Stimulated activated CD4-positive, alpha-beta T cell treated with anti-CD3 and anti-CD28 coated beads, TNF-alpha, amount 100 ng/mL, for 4 hours (primary cell): ENCODE data around the gene KCNG3.

Experiments
- DNase-seq, 3 experiments: peaks; one replicate each; pipeline ENCODE4 v3.0.0-alpha.2; 2020; ENCODE audit warnings: low read depth in 3 of 3

Gene KCNG3, protein sequence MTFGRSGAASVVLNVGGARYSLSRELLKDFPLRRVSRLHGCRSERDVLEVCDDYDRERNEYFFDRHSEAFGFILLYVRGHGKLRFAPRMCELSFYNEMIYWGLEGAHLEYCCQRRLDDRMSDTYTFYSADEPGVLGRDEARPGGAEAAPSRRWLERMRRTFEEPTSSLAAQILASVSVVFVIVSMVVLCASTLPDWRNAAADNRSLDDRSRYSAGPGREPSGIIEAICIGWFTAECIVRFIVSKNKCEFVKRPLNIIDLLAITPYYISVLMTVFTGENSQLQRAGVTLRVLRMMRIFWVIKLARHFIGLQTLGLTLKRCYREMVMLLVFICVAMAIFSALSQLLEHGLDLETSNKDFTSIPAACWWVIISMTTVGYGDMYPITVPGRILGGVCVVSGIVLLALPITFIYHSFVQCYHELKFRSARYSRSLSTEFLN

GRCh38 chr2:42493468-42494354, at the start of gene KCNG3:
KCNG3 (minus strand) TSS chr2:42493982; CDS start chr2:42493501, 481 bp downstream.
- DNase-seq = peak; percentile 58 to 63 (median 58)

DNA sequence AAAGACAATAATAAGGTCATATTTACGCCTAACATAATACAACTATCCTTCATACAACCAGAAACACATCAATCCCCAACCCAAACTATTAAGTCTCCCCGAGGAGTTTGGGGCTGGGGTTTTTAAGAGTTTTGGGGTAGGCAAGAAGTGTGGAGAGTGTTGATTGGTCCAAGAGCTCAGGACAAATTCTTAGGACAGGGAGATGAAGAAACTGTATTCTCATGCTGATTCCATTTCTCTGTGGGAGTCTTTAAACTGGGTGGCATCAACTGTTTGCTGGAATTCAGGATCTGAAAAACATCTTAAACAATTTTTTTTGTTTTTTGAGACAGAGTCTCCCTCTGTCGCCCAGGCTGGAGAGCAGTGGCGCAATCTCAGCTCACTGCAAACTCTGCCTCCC, 49.1 kb upstream of the KCNG3 start:
- no peak for DNase-seq

DNA sequence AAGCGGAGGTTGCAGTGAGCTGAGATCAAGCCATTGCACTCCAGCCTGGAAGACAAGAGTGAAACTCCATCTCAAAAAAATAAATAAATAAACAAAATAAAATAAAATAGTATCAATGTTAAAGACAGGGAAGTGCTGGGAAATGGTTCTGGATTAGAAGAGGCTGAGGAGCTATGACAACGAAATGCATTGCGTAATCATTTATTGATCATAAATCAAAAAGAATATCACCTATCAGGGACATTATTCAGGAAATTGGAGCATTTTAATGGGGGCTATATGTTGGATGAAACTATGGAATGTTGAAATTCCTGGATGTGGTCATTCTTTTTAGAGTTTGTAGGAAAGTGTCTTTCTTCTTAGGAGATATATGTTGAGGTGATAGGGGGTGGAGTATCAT, 43.7 kb upstream of the KCNG3 start:
- DNase-seq = no peak

DNA sequence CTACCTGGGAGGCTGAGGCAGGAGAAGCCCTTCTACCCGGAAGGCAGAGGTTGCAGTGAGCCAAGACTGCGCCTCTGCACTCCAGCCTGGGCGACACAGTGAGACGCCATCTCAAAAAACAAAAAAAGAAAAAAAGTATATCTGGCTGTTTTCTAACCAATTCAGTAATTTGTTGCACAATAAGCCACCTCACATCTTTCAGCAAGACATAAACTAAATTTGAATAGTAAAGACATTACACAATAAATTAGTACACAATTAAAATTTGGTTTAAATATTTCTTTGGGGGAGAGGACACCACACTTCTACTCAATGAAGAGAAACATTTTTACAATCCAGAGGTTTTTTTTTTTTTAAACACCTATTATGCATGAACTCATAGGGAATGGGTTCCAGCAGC, 38.6 kb upstream of the KCNG3 start:
- DNase-seq = no peak

GRCh38 chr2:42523341-42523740, 29.6 kb upstream of the KCNG3 start:
- DNase-seq = no peak

- DNase-seq = no peak
Observed at GRCh38 chr2:42522035-42522434, 28.3 kb upstream of the KCNG3 start.

DNA sequence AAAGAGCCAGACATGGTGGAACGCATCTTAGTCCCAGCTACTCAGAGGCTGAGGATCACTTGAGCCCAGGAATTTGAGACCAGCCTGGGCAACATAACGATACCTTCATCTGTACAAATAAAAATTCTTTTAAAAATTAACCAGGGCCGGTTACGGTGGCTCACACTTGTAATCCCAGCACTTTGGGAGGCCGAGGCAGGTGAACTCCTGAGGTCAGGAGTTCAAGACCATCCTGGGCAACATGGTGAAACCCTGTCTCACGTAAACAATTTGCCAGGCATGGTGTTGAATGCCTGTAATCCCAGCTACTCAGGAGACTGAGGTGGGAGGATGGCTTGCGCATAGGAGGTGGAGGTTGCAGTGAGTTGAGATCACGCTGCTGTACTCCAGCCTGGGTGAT, 25.8 kb upstream of the KCNG3 start:
- DNase-seq = no peak

DNA sequence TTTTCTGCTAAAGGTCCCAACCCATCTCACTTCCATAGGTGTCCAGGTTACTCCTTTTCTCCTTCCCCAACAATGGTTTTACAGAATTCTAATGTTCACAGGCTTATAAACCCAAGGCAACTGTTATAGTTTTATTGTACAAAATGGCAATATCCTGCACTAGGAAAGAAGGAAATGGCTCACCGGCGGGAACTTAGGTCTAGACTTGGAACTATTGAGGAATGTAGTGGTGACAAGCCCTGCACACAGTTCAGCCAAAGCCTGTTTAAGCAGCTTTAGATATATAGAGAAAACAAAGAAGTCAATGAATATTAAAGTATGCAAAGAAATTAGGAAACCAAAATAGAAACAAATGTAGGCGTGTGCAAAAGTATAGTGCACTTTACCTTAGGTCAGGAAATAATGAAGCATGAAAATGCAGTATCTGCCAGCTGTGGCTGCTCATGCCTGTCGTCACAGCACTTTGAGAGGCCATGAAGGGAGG, 22.7 kb upstream of the KCNG3 start:
- DNase-seq = no peak

- DNase-seq = no peak
Observed at GRCh38 chr2:42513252-42513918, 19.6 kb upstream of the KCNG3 start.

DNA sequence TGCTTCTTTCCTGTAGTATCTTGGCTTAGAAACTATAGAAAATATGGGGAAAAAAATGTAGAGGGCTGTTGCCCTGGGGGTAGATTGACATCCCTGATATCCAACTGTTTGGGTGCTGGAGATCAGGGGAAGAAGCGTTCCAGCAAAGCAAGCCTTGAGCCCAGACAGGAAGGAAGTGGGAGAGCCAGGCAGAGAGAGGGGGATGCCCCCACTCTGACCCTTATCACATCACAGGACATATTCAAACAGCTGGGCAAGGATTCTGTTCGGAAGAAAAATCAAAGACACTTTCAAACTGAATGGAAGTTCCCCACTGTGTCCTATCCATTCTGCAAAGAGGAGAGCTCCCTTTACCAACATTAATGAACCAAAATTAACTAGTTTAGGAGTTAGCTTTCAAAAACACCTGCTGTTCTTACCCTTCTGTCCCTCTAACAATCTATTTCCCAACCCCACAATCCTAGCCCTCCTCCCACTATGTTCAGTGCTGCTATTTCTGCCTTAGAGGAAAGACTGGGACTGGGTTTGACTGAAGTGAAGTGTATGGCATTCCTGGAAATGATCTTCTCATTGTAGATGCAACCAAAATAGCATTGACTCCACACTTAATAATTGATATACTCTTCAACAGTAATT, 16.9 kb upstream of the KCNG3 start:
- no peak for DNase-seq

GRCh38 chr2:42510191-42510590, 16.4 kb upstream of the KCNG3 start:
- DNase-seq = no peak

DNA sequence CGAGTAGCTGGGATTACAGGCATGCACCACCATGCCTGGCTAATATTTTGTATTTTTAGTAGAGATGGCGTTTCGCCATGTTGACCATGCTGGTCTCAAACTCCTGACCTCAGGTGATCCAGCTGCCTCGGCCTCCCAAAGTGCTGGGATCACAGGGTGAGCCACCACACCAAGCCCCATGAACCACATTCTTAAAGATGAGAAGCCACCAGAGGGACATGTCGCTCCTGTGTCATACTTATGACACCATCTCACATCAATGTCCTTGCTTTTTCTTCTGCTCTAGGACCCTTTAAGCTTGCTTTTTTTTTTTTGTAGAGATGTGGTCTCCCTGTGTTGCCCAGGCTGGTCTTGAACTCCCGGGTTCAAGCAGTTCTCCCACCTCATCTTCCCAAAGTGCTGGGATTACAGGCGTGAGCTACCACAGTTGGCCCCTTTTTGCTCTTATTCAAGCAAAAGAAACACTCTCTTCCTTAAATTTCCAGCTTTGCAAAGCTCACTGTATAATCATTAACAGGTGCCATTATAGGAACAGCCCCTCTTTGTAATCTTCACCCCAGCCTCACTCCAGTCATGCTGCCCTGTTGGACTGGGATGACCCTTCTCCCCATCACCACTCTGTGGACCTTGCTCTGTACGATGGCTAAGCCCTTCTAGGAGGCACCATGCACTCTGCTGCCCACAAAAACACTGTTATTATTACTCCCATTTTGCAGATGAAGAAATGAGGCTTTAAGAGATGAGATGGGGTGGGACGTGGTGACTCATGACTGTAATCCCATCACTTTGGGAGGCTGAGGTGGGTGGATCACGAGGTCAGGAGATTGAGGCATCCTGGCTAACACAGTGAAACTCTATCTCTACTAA, 10.8 kb upstream of the KCNG3 start:
- DNase-seq = no peak

DNA sequence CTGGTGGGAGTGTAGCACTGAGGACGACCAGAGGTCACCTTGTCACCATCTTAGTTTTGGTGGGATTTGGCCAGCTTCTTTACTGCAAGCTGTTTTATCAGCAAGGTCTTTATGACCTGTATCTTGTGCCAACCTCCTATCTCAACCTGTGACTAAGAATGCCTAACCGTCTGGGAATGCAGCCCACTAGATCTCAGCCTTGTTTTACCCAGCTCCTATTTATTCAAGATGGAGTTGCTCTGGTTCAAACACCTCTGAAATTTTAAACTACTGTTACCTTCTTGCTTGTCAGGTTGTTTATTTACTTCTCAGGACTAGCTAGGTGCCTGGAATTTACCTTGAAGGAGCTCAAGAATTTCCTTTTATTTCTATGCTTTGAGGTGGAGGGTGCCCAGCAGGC, 9.5 kb upstream of the KCNG3 start:
- DNase-seq = no peak

DNA sequence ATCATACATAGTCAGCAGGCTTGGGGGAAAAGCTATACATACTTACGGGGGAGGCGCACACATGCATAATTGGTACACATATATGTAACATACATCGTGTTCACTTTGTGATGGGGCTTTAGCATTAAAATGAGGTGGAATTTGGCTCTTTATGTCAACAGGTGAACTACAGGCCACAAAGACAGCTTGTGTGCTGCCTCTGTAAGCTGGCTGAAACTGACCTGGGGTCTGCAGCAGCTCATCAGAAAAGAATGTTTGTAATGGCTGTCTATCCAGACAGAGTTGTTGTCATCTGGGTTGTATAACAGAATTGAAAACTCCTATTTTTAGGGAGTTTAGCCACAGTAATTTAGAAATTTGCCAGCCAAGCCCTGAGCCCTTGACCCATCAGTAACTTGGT, 4.7 kb upstream of the KCNG3 start:
- no peak for DNase-seq

- DNase-seq = no peak
Observed at GRCh38 chr2:42495611-42496010, 1.8 kb upstream of the KCNG3 start.

GRCh38 chr2:42495234-42495581, 1.4 kb upstream of the KCNG3 start:
- DNase-seq = no peak

- DNase-seq = peak; percentile 52 to 57 (median 53)
Observed at GRCh38 chr2:42494355-42495233, 812 bp upstream of the KCNG3 start.

- DNase-seq = peak in 2 of 3 experiments; percentile 7 to 9
Observed at GRCh38 chr2:42492691-42493467, 903 bp downstream of the KCNG3 start.

DNA sequence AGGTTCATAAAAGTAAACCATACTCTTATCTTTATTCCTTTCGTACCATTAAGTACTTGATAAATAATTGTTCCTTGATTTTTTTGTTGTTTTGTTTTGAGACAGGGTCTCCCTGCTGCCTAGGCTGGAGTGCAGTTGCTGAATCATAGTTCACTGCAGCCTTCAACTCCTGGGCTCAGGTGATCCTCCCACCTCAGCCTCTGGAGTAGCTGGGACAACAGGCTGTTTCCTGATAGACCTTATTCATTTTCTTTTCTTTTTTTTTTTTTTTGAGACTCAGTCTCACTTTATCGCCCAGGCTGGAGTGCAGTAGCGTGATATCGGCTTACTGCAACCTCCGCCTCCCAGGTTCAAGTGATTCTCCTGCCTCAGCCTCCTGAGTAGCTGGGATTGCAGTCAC, 5.5 kb downstream of the KCNG3 start:
- no peak for DNase-seq
